ENCODE data around the gene GNAI1.

DNA sequence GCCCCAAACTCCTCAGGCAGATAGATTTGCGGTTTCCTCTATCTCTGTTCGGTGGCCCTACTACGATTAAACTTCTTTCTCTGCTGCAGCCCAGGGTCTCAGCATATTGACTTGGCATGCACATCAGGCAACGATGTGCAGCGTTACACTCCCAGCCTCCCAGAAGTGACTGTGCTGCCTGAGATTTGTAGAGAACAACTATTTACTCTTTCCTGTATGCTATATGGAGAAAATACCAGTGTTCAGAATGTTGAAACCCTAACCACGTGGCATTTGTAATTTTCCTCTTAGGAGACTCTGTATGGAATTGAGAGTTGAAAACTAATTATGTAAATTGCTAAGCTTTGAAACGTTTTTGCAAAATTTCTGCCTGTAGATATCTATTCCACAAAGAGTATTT lies 50.9 kb downstream of the GNAI1 start:
- TF ChIP-seq, protein P1, sequence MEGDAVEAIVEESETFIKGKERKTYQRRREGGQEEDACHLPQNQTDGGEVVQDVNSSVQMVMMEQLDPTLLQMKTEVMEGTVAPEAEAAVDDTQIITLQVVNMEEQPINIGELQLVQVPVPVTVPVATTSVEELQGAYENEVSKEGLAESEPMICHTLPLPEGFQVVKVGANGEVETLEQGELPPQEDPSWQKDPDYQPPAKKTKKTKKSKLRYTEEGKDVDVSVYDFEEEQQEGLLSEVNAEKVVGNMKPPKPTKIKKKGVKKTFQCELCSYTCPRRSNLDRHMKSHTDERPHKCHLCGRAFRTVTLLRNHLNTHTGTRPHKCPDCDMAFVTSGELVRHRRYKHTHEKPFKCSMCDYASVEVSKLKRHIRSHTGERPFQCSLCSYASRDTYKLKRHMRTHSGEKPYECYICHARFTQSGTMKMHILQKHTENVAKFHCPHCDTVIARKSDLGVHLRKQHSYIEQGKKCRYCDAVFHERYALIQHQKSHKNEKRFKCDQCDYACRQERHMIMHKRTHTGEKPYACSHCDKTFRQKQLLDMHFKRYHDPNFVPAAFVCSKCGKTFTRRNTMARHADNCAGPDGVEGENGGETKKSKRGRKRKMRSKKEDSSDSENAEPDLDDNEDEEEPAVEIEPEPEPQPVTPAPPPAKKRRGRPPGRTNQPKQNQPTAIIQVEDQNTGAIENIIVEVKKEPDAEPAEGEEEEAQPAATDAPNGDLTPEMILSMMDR (IDR thresholded peaks at IDR 0.05) = no peak
- TF ChIP-seq POLR2A (IDR thresholded peaks at IDR 0.05) = no peak
